ENCODE measurements around the gene PRR30. TPM values are rescaled to one million over a fixed set of nuclear protein-coding genes. Genes with fewer than 3 reads are reported as not detected.

The PRR30 gene
- total RNA-seq, 1 donor, result not detected

DNA sequence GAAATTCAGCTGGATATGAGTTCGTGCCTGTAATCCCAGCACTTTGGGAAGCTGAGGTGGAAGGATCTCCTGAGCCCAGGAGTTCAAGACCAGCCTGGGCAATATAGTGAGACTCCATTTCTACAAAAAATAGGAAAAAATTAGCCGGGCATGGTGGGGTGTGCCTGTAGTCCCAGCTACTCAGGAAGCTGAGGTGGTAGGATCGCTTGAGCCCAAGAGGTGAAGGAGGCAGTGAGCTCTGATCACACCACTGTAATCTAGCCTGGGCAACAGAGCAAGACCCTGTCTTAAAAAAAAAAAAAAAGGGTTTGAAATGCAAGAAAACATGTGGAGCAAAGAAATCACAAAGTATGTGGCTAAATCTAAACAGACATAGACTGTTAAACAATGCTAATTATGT, 30.1 kb downstream of the PRR30 start:
- no peak for TF ChIP-seq CTCF (IDR thresholded peaks at IDR 0.05; ENCODE audit: insufficient read depth, low read length)
- H3K4me3 ChIP-seq (ENCODE audit: low read depth, low read length), result no peak overlapping the region
- DNase-seq (ENCODE audit: low read depth), result no peak

- no peak overlapping the region for H3K4me3 ChIP-seq (ENCODE audit: low read depth, low read length)
- DNase-seq (ENCODE audit: low read depth), result no peak
- TF ChIP-seq CTCF (IDR thresholded peaks at IDR 0.05; ENCODE audit: insufficient read depth, low read length), result no peak
Observed at GRCh38 chr2:27108221-27108620, 31.0 kb downstream of the PRR30 start.

GRCh38 chr2:27105981-27106380, 33.2 kb downstream of the PRR30 start:
- no peak for TF ChIP-seq CTCF (IDR thresholded peaks at IDR 0.05; ENCODE audit: insufficient read depth, low read length)
- DNase-seq (ENCODE audit: low read depth), result no peak
- H3K4me3 ChIP-seq (ENCODE audit: low read depth, low read length), result no peak overlapping the region

- no peak for TF ChIP-seq CTCF (IDR thresholded peaks at IDR 0.05; ENCODE audit: insufficient read depth, low read length)
- no peak overlapping the region for H3K4me3 ChIP-seq (ENCODE audit: low read depth, low read length)
- no peak for DNase-seq (ENCODE audit: low read depth)
Observed at GRCh38 chr2:27102329-27102728, 36.9 kb downstream of the PRR30 start.

GRCh38 chr2:27100036-27100435, 39.2 kb downstream of the PRR30 start:
- H3K4me3 ChIP-seq (ENCODE audit: low read depth, low read length), result no peak overlapping the region
- no peak for TF ChIP-seq CTCF (IDR thresholded peaks at IDR 0.05; ENCODE audit: insufficient read depth, low read length)
- no peak for DNase-seq (ENCODE audit: low read depth)

GRCh38 chr2:27099334-27099955, 39.8 kb downstream of the PRR30 start:
- no peak for TF ChIP-seq CTCF (IDR thresholded peaks at IDR 0.05; ENCODE audit: insufficient read depth, low read length)
- no peak for DNase-seq (ENCODE audit: low read depth)
- H3K4me3 ChIP-seq (ENCODE audit: low read depth, low read length), result no peak overlapping the region

- H3K4me3 ChIP-seq (ENCODE audit: low read depth, low read length), result no peak overlapping the region
- no peak for TF ChIP-seq CTCF (IDR thresholded peaks at IDR 0.05; ENCODE audit: insufficient read depth, low read length)
- no peak for DNase-seq (ENCODE audit: low read depth)
Observed at GRCh38 chr2:27097341-27097740, 41.9 kb downstream of the PRR30 start.

Measured in fibroblast of the aortic adventitia (primary cell).